GM12875 (cell line): Measurements from ENCODE around the gene PTPN5.

ENCODE experiments used
- H3K4me3 ChIP-seq: one replicate; pipeline ENCODE4 v1.5.1; 2011; ENCODE audit warnings: low read depth, low read length, control low read depth
- TF ChIP-seq, protein P1 (sequence below): IDR thresholded peaks from 2 replicates; pipeline ENCODE4 v1.5.1; 2011; ENCODE audit warnings: low read depth, mild to moderate bottlenecking, control low read depth, inconsistent platforms, low read length, moderate library complexity, borderline replicate concordance; ENCODE audit not compliant: insufficient read depth

The PTPN5 gene

DNA sequence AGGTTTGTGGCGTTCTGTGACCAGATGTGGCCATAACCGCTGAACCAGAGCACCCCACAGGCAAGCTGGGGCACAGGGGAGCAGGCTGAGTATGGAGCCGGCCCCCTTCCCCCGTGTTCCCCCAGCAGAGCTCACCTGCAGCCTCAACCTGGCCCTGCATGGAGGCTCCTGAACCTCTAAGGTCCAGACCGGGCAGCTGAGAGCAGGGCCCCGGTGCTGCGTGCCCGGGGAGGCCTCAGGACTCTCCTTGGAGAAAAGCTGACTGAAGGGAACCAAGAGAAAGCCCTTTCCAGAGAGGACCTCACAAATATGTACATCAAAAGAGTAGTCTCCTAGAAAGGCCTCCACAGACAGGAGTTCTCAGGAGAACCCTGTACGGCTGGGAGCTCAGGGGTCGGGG lies 48.2 kb downstream of the PTPN5 start:
- no peak overlapping the region for H3K4me3 ChIP-seq
- TF ChIP-seq, protein P1, sequence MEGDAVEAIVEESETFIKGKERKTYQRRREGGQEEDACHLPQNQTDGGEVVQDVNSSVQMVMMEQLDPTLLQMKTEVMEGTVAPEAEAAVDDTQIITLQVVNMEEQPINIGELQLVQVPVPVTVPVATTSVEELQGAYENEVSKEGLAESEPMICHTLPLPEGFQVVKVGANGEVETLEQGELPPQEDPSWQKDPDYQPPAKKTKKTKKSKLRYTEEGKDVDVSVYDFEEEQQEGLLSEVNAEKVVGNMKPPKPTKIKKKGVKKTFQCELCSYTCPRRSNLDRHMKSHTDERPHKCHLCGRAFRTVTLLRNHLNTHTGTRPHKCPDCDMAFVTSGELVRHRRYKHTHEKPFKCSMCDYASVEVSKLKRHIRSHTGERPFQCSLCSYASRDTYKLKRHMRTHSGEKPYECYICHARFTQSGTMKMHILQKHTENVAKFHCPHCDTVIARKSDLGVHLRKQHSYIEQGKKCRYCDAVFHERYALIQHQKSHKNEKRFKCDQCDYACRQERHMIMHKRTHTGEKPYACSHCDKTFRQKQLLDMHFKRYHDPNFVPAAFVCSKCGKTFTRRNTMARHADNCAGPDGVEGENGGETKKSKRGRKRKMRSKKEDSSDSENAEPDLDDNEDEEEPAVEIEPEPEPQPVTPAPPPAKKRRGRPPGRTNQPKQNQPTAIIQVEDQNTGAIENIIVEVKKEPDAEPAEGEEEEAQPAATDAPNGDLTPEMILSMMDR: no peak

GRCh38 chr11:18741783-18742182 lies 49.8 kb downstream of the PTPN5 start:
- no peak overlapping the region for H3K4me3 ChIP-seq
- TF ChIP-seq, protein P1: no peak

DNA sequence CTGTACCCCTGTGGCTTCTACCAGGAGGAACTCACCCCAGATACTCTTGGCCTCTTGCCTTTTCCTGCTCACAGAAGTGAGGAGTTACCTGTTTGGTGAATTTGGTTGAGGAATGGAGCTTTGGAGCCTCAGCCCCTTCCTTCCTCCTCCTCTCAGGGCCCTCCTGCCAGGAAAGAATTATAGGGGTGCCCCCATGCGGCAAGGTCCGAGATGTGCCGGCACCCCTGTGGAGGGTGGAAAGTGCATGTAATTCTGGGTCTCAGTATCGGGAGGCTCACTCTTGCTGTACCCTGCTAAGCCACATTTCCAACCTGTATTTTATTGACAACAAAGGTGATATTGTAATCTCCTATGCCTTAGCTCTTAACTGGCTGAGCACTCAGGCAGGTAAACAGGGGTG lies 51.9 kb downstream of the PTPN5 start:
- TF ChIP-seq, protein P1: no peak

GRCh38 chr11:18737642-18738041 lies 54.0 kb downstream of the PTPN5 start:
- H3K4me3 ChIP-seq: no peak overlapping the region
- TF ChIP-seq, protein P1: no peak

More for the DNA sequence above, 51.9 kb downstream of the PTPN5 start:
- H3K4me3 ChIP-seq: no peak overlapping the region

- TF ChIP-seq, protein P1: no peak
- H3K4me3 ChIP-seq: no peak overlapping the region
These were observed 54.9 kb downstream of the PTPN5 start for GRCh38 chr11:18736590-18737148.

- TF ChIP-seq, protein P1: no peak
- no peak overlapping the region for H3K4me3 ChIP-seq
These were observed 58.4 kb downstream of the PTPN5 start for GRCh38 chr11:18733202-18733601.

DNA sequence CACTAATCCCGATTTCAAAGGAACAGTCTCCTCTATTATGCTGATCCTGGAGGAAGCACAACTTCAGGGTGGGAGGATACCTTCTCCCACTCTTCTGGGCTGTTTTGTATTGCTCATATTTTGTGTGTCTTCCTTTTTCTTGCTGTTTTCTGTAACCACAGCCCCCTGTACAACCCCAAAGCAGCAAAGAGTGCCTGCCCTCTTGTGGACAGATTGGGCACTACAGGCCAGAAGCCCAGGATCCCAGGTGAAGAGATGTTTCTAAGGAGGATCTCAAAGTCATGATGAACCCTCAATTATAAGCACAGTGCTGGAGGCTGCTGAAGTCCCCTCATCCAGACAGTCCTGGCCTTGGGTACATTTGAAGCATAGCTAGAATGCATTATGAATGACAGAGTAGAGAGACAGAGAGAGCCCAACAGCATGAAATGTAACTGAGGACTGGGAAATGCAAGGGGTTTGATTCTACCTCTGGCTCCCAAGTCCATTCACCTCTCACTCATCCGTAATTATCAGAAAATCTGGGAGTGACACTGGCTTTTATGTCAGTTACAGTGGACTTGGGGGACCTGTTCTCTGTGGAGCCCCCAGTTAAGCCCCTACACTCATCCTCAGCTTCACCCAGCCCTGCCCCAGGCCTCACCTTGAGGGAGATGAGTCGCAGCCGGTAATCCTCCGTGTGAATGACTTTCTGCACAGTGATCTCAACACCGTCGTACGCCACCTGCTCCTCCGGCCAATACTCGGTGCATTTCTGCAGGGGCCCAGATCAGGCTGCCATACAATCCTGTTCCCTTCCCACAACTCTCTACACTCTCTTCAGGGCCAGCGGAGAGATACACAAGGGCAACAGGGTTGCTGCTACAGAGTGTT lies 59.4 kb downstream of the PTPN5 start:
- no peak overlapping the region for H3K4me3 ChIP-seq
- TF ChIP-seq, protein P1: peak; percentile 97
